ENCODE results near the gene SOS2. TPM values are rescaled to one million over a fixed set of nuclear protein-coding genes. Genes with fewer than 3 reads are reported as not detected.

Gene SOS2
- total and polyA plus RNA-seq, 2 donors (not counting 1 experiment from before 2014, with no cell fraction given): 9.6 to 51.0 TPM

GRCh38 chr14:50242566-50243310 is 11.4 kb upstream of the SOS2 start:
- Mint-ChIP-seq H3K4me3 (no peak overlapping the region), H3K4me1 (peaks cover 1% of the 10 kb centered on the region), H3K9me3 (ENCODE audit: insufficient read depth) (no peaks in the 10 kb centered on the region), H3K27me3 (no peaks in the 10 kb centered on the region), H3K27ac (no peak overlapping the region)
- intact Hi-C loops (cut with micrococcal nuclease): no loop called here
- ATAC-seq (ENCODE audit: low read depth) (no peak), DNase-seq (no peak)
- POLR2A ChIA-PET: no interaction called here
- CTCF ChIA-PET: no interaction called here
- no peak overlapping the region for H3K4me2 ChIP-seq (replicated peaks; ENCODE audit: low read depth, low read length, poor library complexity, severe bottlenecking)
- H3K4me1 ChIP-seq (ENCODE audit: control insufficient read depth in 2 of 2, insufficient read depth in 2 of 2, low read length in 2 of 2): peaks cover under 1 to 1% of the 10 kb centered on the region in 2 donors
- no peaks in the 10 kb centered on the region for H3K79me2 ChIP-seq (ENCODE audit: control insufficient read depth, insufficient read depth, low read length)
- no peaks in the 10 kb centered on the region for H3K36me3 ChIP-seq (replicated peaks in 1 of 2; ENCODE audit: control extremely low read depth in 1 of 2, control insufficient read depth in 1 of 2, extremely low read depth in 1 of 2, insufficient read depth in 2 of 2, low read length in 1 of 2)
- TF ChIP-seq, protein P1, sequence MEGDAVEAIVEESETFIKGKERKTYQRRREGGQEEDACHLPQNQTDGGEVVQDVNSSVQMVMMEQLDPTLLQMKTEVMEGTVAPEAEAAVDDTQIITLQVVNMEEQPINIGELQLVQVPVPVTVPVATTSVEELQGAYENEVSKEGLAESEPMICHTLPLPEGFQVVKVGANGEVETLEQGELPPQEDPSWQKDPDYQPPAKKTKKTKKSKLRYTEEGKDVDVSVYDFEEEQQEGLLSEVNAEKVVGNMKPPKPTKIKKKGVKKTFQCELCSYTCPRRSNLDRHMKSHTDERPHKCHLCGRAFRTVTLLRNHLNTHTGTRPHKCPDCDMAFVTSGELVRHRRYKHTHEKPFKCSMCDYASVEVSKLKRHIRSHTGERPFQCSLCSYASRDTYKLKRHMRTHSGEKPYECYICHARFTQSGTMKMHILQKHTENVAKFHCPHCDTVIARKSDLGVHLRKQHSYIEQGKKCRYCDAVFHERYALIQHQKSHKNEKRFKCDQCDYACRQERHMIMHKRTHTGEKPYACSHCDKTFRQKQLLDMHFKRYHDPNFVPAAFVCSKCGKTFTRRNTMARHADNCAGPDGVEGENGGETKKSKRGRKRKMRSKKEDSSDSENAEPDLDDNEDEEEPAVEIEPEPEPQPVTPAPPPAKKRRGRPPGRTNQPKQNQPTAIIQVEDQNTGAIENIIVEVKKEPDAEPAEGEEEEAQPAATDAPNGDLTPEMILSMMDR (IDR thresholded peaks at IDR 0.05): no peak
- no peak for TF ChIP-seq EZH2 (IDR thresholded peaks at IDR 0.05; ENCODE audit: borderline replicate concordance, insufficient read depth, low read depth, low read length, poor library complexity, severe bottlenecking)
- no peak overlapping the region for H3K4me3 ChIP-seq (ENCODE audit: control extremely low read depth in 1 of 5, extremely low read depth in 1 of 5, insufficient read depth in 1 of 5, low read depth in 2 of 5, low read length in 4 of 5)
- H2AFZ ChIP-seq (ENCODE audit: insufficient read depth, low read depth, low read length, poor library complexity, severe bottlenecking): no peak overlapping the region
- no peaks in the 10 kb centered on the region for H3K27me3 ChIP-seq (replicated peaks in 1 of 4; ENCODE audit: control extremely low read depth in 1 of 4, control insufficient read depth in 3 of 4, insufficient read depth in 4 of 4, low read length in 3 of 4)
- no peak overlapping the region for H3K27ac ChIP-seq (ENCODE audit: low read length in 2 of 2)
- H4K20me1 ChIP-seq (ENCODE audit: control insufficient read depth, insufficient read depth, low read length, poor library complexity, severe bottlenecking): no peaks in the 10 kb centered on the region
- no peaks in the 10 kb centered on the region for H3K9me3 ChIP-seq (ENCODE audit: control extremely low read depth in 1 of 3, control insufficient read depth in 2 of 3, insufficient read depth in 1 of 3, low read length in 2 of 3)
- no peak overlapping the region for H3K9ac ChIP-seq (ENCODE audit: low read length)
- no CpG with 5 or more reads among the region's 5 CpGs for WGBS (ENCODE audit: insufficient coverage)

DNA sequence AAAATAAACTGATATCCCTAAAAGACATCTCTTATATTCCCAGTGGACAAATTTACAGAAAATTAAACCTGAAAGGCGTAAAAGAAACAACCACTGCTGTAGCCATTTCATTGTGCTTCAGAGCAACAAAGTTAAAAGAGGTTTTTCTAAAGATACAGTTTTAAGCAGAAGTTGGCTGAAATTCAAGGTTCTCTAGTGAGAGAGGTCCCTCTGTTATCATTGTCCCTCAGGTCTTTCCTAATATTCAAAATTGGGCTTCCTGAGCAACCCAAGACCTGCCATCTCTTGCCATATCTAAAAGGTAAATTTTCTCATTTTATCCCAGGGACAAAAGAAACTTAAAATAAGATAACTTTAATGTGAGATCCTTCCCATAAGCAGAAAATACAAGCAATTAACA is 10.7 kb upstream of the SOS2 start:
- ChIA-PET POLR2A (no interaction called here), CTCF (interaction anchor here (1.2 kb wide), 1 partner anchor 79 kb away, joined by 3 read pairs; no protein-coding TSS in a partner anchor)
- no peak overlapping the region for H2AFZ ChIP-seq (ENCODE audit: insufficient read depth, low read depth, low read length, poor library complexity, severe bottlenecking)
- peaks cover 7% of the 10 kb centered on the region in 2 donors for H3K4me1 ChIP-seq (ENCODE audit: control insufficient read depth in 2 of 2, insufficient read depth in 2 of 2, low read length in 2 of 2)
- H3K27me3 Mint-ChIP-seq: no peaks in the 10 kb centered on the region
- no peak overlapping the region for H3K4me2 ChIP-seq (replicated peaks; ENCODE audit: low read depth, low read length, poor library complexity, severe bottlenecking)
- no peaks in the 10 kb centered on the region for H3K36me3 ChIP-seq (replicated peaks in 1 of 2; ENCODE audit: control extremely low read depth in 1 of 2, control insufficient read depth in 1 of 2, extremely low read depth in 1 of 2, insufficient read depth in 2 of 2, low read length in 1 of 2)
- no peak for DNase-seq
- no peaks in the 10 kb centered on the region for H3K27me3 ChIP-seq (replicated peaks in 1 of 4; ENCODE audit: control extremely low read depth in 1 of 4, control insufficient read depth in 3 of 4, insufficient read depth in 4 of 4, low read length in 3 of 4)
- no peak overlapping the region for H3K9ac ChIP-seq (ENCODE audit: low read length)
- peaks cover 7% of the 10 kb centered on the region for H3K4me1 Mint-ChIP-seq
- no peak for TF ChIP-seq EZH2 (IDR thresholded peaks at IDR 0.05; ENCODE audit: borderline replicate concordance, insufficient read depth, low read depth, low read length, poor library complexity, severe bottlenecking)
- TF ChIP-seq, protein P1 (IDR thresholded peaks at IDR 0.05): no peak
- no CpG with 5 or more reads among the region's 1 CpG for WGBS (ENCODE audit: insufficient coverage)
- H3K4me3 Mint-ChIP-seq: no peak overlapping the region
- no peaks in the 10 kb centered on the region for H3K79me2 ChIP-seq (ENCODE audit: control insufficient read depth, insufficient read depth, low read length)
- H3K27ac ChIP-seq (ENCODE audit: low read length in 2 of 2): no peak overlapping the region
- H3K9me3 Mint-ChIP-seq (ENCODE audit: insufficient read depth): no peaks in the 10 kb centered on the region
- no peaks in the 10 kb centered on the region for H3K9me3 ChIP-seq (ENCODE audit: control extremely low read depth in 1 of 3, control insufficient read depth in 2 of 3, insufficient read depth in 1 of 3, low read length in 2 of 3)
- no peaks in the 10 kb centered on the region for H4K20me1 ChIP-seq (ENCODE audit: control insufficient read depth, insufficient read depth, low read length, poor library complexity, severe bottlenecking)
- ATAC-seq (ENCODE audit: low read depth): no peak
- H3K27ac Mint-ChIP-seq: no peak overlapping the region
- H3K4me3 ChIP-seq (ENCODE audit: control extremely low read depth in 1 of 5, extremely low read depth in 1 of 5, insufficient read depth in 1 of 5, low read depth in 2 of 5, low read length in 4 of 5): no peak overlapping the region
- intact Hi-C loops (cut with micrococcal nuclease): no loop called here
